ENCODE data around the gene HNRNPH3.
A peak's percentile ranks its signal among the peaks of the same experiment; 100 is the strongest.

The HNRNPH3 gene

DNA sequence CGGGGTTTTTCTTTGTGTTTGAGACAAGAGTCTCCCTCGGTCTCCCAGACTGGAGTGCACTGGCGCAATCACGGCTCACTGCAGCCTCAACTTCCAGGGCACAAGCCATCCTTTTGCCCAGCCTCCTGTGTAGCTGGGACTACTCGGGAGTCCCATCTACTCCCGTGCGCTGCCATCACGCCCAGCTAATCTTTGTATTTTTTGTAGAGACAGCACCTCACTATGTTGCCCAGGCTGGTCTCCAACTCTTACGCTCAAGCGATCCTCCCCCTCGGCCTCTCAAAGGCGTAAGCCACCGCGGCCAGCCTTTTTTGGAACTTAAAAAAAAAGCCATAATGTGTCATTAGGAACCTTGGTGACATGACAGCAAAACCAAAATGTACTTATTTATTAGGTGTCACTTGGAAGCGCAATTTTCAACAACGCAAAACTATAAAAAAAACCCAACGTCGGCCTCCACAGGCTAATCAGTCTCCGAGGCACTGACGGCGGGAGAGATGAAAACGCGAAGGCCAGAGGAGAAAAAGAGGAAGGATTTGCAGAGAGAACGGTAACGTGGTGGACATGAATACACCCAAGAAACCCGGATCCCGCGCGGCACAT lies 911 bp upstream of the HNRNPH3 start:
- no peak for DNase-seq (ENCODE audit: low read depth, low spot score)

GRCh38 chr10:68332259-68333057 lies 594 bp downstream of the HNRNPH3 start, which contains the start of gene PBLD:
Gene PBLD, minus strand, starts transcription at chr10:68332928. Its CDS starts 26,084 bp downstream, at chr10:68306844.
- peak; percentile 65 for DNase-seq (ENCODE audit: low read depth, low spot score)

- DNase-seq (ENCODE audit: low read depth, low spot score) = no peak
These were observed 1.2 kb downstream of the HNRNPH3 start for GRCh38 chr10:68333058-68333395.

DNA sequence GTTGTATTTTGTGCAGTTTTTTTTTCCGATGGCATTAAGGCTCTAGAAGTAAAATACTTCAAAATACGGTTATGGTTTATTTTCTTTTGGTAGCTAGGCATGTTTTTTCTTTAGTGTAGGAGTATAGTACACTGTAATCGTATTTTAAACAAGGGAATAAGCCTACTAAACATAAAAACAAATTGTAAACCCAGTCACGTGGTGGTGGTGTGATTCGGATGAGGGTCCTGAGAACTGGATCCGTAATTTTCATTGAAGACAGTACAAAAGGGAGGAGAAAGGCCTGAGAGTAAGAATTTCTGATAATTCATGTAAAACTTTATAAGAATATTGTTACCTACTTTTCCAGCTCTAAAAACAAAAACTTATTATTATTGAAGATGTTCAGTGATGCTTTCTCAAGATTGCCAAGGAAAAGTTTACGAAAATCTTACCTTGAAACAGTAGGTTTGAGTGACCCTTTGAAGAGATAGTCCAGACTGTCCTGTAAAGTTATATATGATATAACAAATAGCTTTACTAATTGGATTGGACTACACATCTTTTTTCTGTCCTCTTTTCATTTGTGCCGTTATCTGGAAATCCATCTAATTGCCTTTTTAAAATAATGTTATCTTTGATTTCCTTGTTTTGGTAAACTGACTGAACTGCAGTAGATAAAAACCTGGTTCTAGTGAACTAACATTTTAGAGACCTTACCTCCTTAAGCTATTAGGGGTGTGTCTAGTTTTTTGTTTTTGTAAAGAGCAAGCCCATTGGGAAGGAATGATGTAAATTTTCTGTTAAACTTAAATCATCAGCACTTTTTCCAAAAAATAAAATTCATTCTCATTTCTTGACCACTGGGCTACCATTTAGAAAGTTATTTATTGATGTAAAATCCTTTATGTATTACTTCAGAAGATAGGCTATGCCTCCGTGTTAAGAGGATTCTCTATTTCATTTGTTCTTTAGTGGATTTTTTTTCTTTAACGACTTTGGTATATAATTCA lies 1.9 kb downstream of the HNRNPH3 start:
- no peak for DNase-seq (ENCODE audit: low read depth, low spot score)

DNA sequence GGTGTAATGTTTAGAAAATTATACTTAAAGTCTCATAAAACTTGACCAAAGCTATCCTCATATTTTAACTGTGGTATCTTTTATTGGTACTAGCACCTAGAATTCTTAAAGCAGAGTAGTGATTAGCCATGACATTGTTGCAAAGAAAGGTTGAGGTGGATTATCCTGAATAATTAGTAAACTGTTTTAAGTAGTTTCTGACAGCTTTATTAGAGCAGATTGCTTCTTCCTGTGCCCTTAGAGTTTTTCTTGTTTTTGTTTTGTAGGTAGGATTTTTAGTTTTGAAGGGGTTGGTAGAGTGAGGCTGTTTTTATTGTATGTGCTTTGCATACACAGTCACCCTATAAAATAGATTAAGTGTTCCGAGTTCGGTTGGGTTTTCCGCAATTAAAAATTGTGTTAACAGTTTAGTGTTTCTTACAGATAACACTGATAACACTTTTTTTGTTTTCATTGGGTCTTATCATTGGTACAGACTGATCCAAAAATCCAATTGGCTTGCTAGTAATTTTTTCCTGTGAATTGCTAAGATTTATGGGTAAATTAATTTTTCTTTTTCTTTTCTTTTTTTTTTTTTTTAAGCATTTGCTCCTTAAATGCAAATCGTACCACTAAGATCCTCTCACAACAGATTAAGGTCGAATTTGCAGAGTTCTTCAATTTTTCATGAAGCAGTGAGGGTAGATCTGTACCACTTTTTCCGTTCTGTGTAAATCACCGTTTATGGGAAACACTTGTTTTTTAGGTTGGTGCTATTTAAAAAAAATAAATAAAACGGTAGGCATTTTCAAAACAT lies 3.0 kb downstream of the HNRNPH3 start:
- no peak for DNase-seq (ENCODE audit: low read depth, low spot score)

DNA sequence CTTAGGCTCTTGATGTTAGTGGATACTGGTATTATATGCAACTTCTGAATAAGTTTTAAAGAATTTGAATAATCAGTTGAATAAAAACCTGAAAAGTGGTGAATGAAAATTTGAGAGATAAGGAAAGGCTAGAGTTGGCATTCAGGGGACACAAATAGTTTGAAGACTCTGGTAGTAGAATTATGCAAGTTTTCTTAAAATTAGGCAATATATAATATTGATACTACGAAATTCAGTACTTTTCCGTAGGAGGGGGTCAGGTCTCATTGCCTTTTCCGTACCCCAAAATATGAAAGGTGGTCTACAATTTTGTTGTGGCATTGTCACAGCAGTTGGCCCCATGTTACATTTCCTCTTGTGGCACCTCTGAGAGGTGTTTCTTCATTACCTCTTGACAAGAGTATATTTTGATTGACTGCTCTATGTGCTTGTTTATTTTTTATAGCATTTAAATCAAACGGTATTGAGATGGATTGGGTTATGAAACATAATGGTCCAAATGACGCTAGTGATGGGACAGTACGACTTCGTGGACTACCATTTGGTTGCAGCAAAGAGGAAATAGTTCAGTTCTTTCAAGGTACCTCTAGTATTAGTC lies 5.0 kb downstream of the HNRNPH3 start:
- no peak for DNase-seq (ENCODE audit: low read depth, low spot score)

DNA sequence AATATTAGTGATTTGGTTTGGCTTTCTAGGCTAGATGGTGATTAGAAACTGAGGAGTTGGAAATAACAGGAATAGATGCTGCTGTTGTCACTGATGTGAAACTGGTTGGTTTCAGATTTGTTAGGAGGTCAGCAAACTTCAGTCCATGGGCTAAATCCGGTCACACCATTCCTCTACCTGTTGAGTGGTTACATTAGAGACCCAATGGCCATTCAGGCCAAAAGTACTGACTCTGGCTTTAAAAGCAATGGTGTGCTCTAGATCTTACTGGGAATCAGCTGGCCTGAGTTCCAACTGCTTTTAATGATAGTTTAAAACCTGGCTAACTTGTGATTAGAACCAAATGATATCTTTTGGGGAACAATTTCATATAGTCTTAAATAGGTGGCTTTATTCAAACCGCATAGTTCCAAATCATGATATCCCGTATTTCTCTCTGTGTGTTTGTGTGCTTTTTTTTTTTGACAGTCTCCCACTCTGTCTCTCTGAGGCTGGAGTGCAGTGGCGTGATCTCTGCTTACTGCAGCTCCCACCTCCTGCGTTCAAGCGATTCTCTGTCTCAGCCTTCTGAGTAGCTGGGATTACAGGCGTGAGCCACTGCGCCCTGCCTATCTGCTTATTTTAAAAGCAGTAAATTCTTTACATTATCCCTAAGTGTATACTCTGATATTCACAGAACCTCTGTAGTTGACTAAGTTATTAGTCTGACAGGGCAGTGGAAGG lies 8.7 kb downstream of the HNRNPH3 start:
- DNase-seq (ENCODE audit: low read depth, low spot score) = no peak

DNA sequence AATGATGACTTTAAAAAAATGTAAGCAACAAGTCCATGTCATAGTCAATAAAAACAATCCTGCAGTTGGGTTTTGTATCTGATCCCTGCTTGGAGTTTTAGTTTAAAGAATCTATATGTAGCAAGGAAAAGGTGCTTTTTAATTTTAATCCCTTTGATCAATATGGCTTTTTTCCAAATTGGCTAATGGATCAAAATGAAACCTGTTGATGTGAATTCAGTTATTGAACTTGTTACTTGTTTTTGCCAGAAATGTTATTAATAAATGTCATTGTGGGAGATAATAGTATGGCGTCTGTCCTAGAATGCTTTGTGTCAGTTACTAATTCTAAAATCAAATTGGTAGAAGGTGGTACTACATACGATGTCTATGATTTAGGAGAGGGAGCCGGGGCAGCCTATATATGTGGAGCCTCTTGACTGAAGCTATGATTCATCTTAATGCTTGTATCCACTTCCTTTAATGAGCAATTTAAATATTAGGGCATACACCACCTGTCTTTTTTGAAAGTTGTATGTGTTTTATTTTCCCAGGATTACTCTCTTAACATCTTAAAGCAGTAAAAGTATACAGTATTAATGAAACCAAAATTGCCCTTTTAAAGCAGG lies 11.1 kb downstream of the HNRNPH3 start:
- no peak for DNase-seq (ENCODE audit: low read depth, low spot score)

- no peak for DNase-seq (ENCODE audit: low read depth, low spot score)
These were observed 13.8 kb downstream of the HNRNPH3 start for GRCh38 chr10:68345621-68346020.

DNA sequence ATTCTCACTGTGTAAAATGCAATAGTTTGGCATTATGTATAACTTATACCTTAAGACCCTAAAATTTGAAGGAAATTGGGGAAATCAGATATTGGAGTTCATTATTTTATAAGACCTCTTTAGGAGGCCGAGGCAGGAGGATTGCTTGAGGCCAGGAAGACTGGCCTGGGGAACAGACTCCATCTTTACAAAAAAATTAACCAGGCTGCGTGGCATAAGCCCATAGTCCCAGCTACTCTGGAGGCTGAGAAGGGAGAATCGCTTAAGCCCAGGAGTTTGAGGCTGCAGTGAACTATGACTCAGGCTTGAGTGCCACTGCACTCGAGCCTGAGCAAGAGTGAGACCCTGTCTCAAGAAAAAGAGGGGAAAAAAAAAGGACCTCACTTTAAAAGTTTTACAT lies 14.9 kb downstream of the HNRNPH3 start:
- DNase-seq (ENCODE audit: low read depth, low spot score) = no peak

DNA sequence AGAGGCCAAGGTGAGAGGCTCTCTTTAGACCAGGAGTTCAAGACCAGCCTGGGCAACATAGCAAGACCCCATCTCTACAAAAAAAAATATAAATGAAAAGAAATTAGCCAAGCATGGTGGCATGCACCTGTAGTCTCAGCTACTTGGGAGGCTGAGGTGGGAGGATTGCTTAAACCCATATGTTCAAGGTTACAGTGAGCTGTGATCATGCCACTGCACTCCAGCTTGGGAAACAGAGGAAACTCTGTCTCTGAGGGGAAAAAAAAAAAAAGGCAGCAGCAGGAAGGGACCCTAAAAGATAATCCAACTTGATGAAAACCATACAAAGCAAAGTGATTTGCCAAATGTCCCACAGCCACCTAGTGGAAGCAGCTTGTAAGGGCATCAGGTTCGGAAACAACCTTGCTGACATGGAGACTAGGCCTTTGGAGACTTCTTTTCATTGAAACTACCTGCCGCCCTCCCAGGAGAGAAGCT lies 16.4 kb downstream of the HNRNPH3 start:
- DNase-seq (ENCODE audit: low read depth, low spot score) = peak; percentile 35

DNA sequence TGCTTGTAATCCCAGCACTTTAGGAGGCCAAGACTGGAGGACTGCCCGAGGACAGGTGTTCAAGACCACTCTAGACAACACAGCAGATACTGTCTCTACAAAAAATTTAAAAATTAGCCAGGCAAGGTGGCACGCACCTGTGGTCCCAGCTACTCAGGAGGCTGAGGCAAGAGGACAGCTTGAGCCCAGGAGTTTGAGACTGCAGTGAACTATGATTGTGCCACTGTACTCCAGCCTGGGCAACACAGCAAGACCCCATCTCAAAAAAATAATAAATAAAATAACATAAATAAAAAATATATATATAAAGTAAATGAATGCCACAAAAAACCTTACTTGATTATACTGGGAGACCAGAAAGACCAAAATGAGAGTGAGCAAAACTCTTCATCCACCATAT lies 21.7 kb downstream of the HNRNPH3 start:
- no peak for DNase-seq (ENCODE audit: low read depth, low spot score)

- no peak for DNase-seq (ENCODE audit: low read depth, low spot score)
These were observed 27.3 kb downstream of the HNRNPH3 start for GRCh38 chr10:68359189-68359588.

- DNase-seq (ENCODE audit: low read depth, low spot score) = no peak
These were observed 30.7 kb downstream of the HNRNPH3 start for GRCh38 chr10:68362590-68362989.

- no peak for DNase-seq (ENCODE audit: low read depth, low spot score)
These were observed 32.4 kb downstream of the HNRNPH3 start for GRCh38 chr10:68364101-68364886.

GRCh38 chr10:68365611-68366010 lies 33.7 kb downstream of the HNRNPH3 start:
- DNase-seq (ENCODE audit: low read depth, low spot score) = no peak

GRCh38 chr10:68366600-68366999 lies 34.7 kb downstream of the HNRNPH3 start:
- no peak for DNase-seq (ENCODE audit: low read depth, low spot score)

DNA sequence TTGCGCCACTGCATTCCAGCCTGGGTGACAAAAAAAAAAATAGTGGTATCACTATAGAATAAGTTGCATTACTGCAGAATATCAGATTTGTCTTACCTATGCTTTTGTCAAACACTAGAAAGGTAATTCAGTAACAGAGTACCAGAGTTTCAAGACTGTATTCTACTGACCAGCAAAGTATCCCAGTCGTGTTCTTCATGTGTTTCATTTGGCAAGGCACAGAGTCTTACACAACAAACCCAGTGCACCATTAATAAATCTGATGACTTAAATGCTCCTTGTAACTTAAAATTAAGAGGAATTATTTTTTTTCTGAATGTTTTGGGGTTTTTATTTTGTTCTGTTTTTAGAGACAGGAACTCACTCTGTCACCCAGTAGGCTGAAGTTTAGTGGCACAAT lies 35.3 kb downstream of the HNRNPH3 start:
- no peak for DNase-seq (ENCODE audit: low read depth, low spot score)

GRCh38 chr10:68371604-68372003 lies 39.7 kb downstream of the HNRNPH3 start:
- no peak for DNase-seq (ENCODE audit: low read depth, low spot score)

Data from iPS DF 19.7 (cell line).